CMK (cell line): ENCODE results near the gene ZBP1.

Experiments
- DNase-seq: peaks from one replicate; pipeline ENCODE4 v3.0.0-alpha.2; 2010; ENCODE audit warnings: low read depth

Gene ZBP1

GRCh38 chr20:57598491-57598890, 21.7 kb downstream of the ZBP1 start:
- DNase-seq = no peak

DNA sequence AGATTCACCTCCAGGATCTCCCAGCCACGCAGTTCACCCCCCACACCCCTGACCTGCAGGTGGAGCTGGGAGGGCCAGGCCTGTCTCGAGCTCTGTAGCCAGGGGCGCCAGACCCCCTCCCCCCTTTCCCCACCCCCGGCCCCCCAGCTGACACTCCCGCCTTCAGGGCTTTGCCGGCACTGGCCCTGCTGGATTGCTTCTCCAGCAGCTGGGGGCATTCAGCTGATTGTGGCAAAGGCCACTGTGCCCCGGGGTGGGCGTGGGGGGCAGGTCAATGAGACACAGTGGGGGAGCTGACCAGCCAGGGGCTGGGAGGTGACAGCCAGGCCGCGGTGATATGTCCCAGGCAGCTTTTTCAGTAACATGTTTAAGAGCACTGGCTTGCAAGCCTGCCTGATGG, 22.2 kb downstream of the ZBP1 start:
- DNase-seq = no peak

DNA sequence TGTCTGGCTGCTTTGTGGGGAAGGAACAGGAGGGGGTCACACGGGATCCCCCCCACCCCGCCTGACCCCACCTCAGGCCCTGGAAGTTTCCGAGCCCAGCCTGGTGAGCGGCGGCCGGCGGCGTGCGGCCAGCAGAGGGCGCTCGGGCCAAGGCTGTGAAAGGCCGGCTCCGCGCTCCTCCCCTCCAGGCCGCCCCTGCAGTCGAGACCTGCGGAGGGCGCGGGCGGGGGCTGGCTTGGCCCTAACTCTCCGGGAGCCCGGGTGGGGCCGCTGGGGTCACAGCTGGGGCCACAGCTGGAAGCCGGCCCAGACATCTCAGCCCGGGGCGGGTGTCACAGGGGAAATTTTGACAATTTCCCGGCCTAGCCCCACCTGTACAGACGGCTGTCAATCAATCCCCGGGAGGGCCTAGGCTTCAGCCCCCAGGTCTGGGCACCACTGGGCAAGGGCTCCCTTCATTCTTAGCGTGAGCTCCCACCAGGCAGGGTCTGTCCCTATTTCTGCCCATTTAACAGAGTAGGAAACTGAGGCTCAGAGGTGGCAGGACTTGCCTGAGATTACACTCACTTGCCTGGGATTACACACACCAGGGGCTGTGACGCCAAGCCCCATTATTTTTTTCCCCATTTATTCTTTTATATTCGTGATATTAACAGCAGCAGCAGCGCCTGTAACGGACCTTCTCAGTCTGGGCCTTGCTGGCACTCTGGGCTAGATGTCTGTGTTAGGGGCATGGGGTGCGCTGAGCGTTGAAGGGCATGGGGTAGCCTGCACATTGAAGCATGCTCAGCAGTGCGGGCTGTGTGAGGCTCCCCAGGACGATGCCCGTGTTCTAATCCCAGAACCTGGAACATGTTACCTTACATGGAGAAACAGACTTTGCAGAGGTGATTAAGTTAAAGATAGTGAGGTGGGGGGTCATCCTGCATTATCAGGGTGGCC, 23.0 kb downstream of the ZBP1 start:
- no peak for DNase-seq

DNA sequence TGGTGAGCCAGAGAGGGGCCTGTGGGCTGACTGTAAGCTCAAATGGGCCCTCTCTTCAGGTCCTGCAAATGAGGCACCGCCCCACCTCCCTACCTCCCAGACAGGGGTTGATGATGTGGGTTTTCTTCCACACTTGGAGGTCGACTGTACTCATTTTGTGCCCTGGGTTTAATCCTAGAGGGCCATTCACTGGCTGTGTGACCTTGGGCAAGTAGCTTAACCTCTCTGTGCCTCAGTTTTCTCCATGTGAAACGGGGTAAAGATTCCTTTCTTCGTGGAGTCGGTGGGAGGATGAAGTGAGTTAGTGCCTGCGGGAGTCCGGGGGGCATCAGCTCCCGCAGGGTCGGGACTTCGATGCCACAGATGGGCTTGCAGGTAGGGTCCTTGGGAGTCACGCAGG, 23.9 kb downstream of the ZBP1 start:
- no peak for DNase-seq

- DNase-seq = no peak
Measured at GRCh38 chr20:57595041-57596030, 24.9 kb downstream of the ZBP1 start.

DNA sequence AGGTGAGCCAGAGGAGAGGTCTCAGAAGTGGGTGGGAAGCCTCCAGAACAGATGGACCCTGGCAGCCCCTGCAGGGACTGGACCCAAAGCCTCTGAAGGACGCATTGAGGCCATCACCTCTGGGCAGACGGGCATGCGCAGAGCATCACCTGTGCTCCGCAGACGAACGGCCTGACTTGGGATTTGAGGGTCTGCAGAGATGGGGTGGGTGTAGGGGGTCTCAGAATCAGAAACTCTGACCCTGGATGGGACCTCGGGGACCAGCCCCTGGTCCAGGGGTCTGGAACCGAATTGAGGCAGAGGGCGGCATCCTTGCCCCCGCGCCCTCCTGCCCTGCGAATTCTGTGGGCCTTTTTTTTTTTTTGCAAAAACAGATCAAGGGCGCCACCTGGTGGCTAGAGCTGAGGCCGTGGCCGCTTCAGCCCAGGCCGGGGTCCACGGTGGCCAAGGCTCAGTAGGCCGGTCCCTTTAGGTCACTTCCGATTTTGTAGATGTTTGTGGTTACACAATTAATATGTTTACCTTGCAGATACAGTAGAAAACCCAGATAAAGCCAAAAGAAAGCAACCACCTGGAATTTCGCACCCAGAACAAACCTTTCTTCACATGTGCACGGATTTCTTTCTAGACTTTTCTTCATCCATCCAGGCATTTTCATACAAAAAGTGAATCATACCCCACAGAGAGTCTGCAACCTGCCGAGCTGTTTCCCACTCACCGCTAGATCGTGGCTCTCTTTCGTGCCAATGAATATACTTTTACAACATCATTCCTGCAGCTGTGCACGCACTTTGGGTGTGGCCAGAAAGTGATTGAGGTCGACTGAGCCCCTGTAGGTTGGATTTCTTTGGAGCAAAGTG, 25.9 kb downstream of the ZBP1 start:
- no peak for DNase-seq

GRCh38 chr20:57593134-57593886, 26.9 kb downstream of the ZBP1 start:
- no peak for DNase-seq

DNA sequence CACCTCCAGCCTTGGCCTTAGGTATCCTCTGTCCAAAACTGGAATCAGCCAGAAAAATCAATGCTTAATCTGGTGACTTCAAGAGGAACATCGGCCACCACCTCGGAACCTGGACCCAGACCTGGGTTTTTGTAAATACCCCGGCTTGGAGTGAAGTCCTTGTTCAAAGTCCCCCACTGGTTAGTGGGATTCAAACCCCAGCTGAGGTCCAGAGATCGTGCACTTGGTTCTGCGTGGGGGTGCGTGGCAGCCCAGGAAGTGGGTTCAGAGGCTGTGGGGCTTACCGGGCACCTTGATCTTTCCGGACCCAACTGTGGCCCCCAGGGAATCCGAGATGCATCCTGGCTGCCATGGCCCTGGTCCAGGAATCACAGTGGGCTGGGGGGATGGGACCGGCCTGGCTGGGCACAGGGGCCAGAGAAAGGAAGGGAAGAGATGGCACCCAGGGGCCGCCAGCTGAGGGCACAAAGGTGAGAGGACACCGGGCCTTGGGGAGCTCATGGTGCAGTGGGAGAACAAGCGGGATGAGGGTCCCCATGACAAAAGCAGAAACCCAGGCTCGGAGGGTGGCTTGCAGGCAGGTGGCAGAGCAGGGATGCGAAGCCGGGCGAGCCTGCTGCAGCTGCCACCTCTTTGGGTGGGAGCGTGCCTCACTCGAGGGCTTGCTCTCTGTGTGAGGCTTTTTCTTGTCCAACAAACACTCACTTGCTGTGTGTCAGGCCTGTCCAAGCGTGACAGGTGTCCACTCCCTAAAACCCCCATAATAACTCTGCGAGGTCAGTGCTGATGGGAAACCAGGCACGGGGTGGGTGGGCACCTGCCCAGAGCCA, 27.7 kb downstream of the ZBP1 start:
- no peak for DNase-seq

- DNase-seq = no peak
Measured at GRCh38 chr20:57591289-57592229, 28.7 kb downstream of the ZBP1 start.

DNA sequence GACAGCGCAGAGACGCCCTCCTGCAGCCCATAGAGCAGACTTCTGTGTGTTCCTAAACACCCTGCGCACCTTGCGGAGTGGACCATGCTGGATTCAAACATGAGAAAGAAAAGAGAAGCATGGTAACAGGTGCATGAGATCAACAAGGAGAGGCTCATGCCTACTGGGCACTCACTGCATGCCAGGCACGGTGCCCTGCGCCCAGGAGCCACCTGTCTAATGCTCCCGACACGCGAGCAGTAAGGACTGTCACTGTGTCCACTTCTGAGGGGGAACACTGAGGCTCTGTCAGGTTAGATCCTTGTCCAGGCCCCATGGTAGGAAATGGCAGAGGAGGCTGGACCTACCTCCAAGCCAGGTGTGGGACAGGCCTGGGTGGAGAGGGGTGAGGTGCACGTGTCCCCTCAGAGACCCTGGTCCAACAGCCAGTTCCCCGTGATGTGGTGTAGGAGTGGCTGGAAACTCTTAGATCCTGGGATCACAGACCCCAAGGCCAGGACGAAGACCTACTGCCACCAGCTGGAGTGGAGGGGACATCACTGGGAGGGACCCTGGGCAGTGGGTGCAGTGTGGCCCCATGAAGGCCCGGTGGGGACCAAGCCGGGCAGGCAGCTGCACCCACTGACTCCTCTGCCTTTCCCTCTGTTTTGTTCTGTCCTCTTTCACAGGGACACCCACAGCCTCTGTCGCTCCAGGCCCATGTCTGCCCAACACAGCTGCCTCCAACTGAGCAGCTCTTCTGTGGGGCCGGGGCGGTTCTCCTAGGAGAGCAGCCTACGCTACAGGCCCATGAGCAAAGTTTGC, 29.5 kb downstream of the ZBP1 start:
- DNase-seq = no peak

GRCh38 chr20:57589728-57590484, 30.3 kb downstream of the ZBP1 start:
- no peak for DNase-seq

- no peak for DNase-seq
Measured at GRCh38 chr20:57589123-57589727, 31.0 kb downstream of the ZBP1 start.

GRCh38 chr20:57588596-57588995, 31.6 kb downstream of the ZBP1 start:
- DNase-seq = no peak

DNA sequence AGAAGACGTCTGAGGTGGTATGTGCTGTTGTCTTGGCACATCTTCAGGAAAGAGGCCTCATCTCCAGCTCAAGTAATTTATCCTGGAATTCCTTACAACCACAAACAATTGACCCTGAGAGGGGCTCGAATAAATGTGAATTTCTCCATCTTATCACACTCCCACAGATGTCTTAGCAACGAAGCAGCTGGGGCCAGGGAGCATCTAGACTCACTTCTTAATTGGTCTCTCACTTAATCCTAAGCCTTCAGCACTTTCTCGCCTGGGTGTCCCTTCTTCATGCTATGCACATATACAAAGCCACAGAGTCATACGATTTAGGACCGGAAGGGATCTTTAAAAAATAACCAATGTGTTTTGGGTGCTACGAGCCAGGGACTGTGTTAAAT, 32.2 kb downstream of the ZBP1 start:
- no peak for DNase-seq

DNA sequence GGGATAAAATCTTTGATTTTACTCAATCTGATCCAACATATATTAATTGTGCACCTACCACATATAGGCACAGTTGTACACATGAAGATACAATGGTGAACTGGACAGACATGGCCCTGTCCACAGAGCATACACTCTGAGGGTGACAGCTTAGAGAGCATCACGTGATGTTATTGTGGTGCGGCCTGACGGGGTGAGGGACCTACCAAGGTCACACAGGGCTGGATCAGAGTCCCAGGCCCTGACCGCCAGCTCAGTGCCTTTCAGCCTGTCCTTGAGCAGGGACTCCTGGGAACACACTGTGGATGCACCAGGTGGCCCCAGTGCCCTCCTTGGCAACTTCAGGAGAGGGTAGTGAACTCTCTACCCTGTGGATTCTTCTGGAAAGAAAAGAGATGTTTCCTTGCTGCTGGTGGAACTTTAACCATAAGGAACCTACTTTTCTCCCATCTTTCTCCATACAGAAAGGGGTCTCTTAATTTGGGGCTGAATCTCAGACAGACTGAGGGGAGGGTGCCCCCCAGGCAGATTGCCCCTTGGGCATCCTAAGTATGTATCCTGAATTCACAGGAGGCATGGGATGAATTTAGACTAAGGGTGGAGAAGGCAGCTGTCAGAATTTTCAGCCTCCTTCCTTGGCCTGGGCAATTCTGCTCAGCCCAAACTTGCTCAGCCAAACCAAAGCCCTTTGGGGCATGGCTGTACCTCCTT, 32.8 kb downstream of the ZBP1 start:
- DNase-seq = no peak

DNA sequence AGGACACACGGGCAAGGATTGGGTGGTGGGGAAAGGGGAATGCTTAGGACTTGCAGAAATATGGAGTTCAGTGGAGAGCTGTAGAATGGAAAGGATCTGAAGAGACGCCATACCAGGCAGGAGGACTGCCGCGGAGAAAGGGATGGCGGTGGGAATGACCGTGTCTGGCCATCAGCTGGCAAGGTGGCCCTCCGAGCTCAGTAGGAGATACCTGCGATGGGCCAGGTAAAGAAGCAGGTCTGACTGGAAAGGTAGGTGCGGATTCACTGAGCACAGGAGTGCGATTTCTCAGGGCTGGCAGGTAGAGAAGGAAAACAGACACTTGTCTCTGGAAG, 33.3 kb downstream of the ZBP1 start:
- no peak for DNase-seq
